ENCODE results near the gene MED13L.
A peak's percentile ranks its signal among the peaks of the same experiment; 100 is the strongest.

MED13L gene

GRCh38 chr12:116213885-116214527, 63.5 kb downstream of the MED13L start:
- no peak for DNase-seq (ENCODE audit: low read depth in 2 of 2)

- no peak for DNase-seq (ENCODE audit: low read depth in 2 of 2)
These were observed 64.5 kb downstream of the MED13L start for GRCh38 chr12:116213014-116213413.

- no peak for DNase-seq (ENCODE audit: low read depth in 2 of 2)
These were observed 66.7 kb downstream of the MED13L start for GRCh38 chr12:116210762-116211161.

GRCh38 chr12:116210131-116210530, 67.4 kb downstream of the MED13L start:
- DNase-seq (ENCODE audit: low read depth in 2 of 2): no peak

- DNase-seq (ENCODE audit: low read depth in 2 of 2): no peak
These were observed 68.0 kb downstream of the MED13L start for GRCh38 chr12:116209503-116209902.

- no peak for DNase-seq (ENCODE audit: low read depth in 2 of 2)
These were observed 70.2 kb downstream of the MED13L start for GRCh38 chr12:116207274-116207673.

- no peak for DNase-seq (ENCODE audit: low read depth in 2 of 2)
These were observed 70.7 kb downstream of the MED13L start for GRCh38 chr12:116206828-116207227.

GRCh38 chr12:116204785-116205184, 72.7 kb downstream of the MED13L start:
- DNase-seq (ENCODE audit: low read depth in 2 of 2): no peak

GRCh38 chr12:116204169-116204568, 73.3 kb downstream of the MED13L start:
- DNase-seq (ENCODE audit: low read depth in 2 of 2): no peak

GRCh38 chr12:116202940-116203339, 74.6 kb downstream of the MED13L start:
- no peak for DNase-seq (ENCODE audit: low read depth in 2 of 2)

- DNase-seq (ENCODE audit: low read depth in 2 of 2): no peak
These were observed 75.1 kb downstream of the MED13L start for GRCh38 chr12:116202433-116202832.

- DNase-seq (ENCODE audit: low read depth in 2 of 2): no peak
These were observed 75.6 kb downstream of the MED13L start for GRCh38 chr12:116201908-116202307.

- no peak for DNase-seq (ENCODE audit: low read depth in 2 of 2)
These were observed 76.1 kb downstream of the MED13L start for GRCh38 chr12:116201359-116201758.

GRCh38 chr12:116200812-116201211, 76.7 kb downstream of the MED13L start:
- DNase-seq (ENCODE audit: low read depth in 2 of 2): no peak

GRCh38 chr12:116199160-116199706, 78.3 kb downstream of the MED13L start:
- DNase-seq (ENCODE audit: low read depth in 2 of 2): no peak

GRCh38 chr12:116196752-116197718, 80.5 kb downstream of the MED13L start:
- no peak for DNase-seq (ENCODE audit: low read depth in 2 of 2)

- DNase-seq (ENCODE audit: low read depth in 2 of 2): no peak
These were observed 81.3 kb downstream of the MED13L start for GRCh38 chr12:116196226-116196625.

- DNase-seq (ENCODE audit: low read depth in 2 of 2): peak; percentile 5 to 20
These were observed 82.5 kb downstream of the MED13L start for GRCh38 chr12:116194935-116195431.

GRCh38 chr12:116189692-116190091, 87.8 kb downstream of the MED13L start:
- DNase-seq (ENCODE audit: low read depth in 2 of 2): no peak

GRCh38 chr12:116188581-116188980, 88.9 kb downstream of the MED13L start:
- DNase-seq (ENCODE audit: low read depth in 2 of 2): no peak

GRCh38 chr12:116187151-116187511, 90.4 kb downstream of the MED13L start:
- DNase-seq (ENCODE audit: low read depth in 2 of 2): no peak

GRCh38 chr12:116186482-116187150, 90.9 kb downstream of the MED13L start:
- DNase-seq (ENCODE audit: low read depth in 2 of 2): no peak

Data from stimulated activated CD4-positive, alpha-beta T cell treated with anti-CD3 and anti-CD28 coated beads, Interleukin-1b, Interleukin-23, amount 100 ng/mL, for 1 hour (primary cell).